CD4-positive, alpha-beta T cell treated with Interleukin-17A for 4 hours (primary cell): ENCODE results near the gene ENTHD1.

Experiments
- DNase-seq: peaks from one replicate; pipeline ENCODE4 v3.0.0-alpha.2; 2020; ENCODE audit warnings: mixed read lengths

Gene ENTHD1

GRCh38 chr22:39712081-39712480 is 181.5 kb downstream of the ENTHD1 start:
- no peak for DNase-seq

- no peak for DNase-seq
Measured at GRCh38 chr22:39710380-39711150, 183.0 kb downstream of the ENTHD1 start.

- DNase-seq = no peak
Measured at GRCh38 chr22:39707816-39708215, 185.7 kb downstream of the ENTHD1 start.

- DNase-seq = no peak
Measured at GRCh38 chr22:39707351-39707750, 186.2 kb downstream of the ENTHD1 start.

GRCh38 chr22:39706376-39707140 is 187.0 kb downstream of the ENTHD1 start:
- no peak for DNase-seq

GRCh38 chr22:39705386-39705785 is 188.2 kb downstream of the ENTHD1 start:
- DNase-seq = no peak

GRCh38 chr22:39703928-39704639 is 189.5 kb downstream of the ENTHD1 start:
- no peak for DNase-seq

- DNase-seq = no peak
Measured at GRCh38 chr22:39703091-39703490, 190.5 kb downstream of the ENTHD1 start.

- no peak for DNase-seq
Measured at GRCh38 chr22:39700565-39700964, 193.0 kb downstream of the ENTHD1 start.

- DNase-seq = no peak
Measured at GRCh38 chr22:39699631-39700360, 193.8 kb downstream of the ENTHD1 start.

GRCh38 chr22:39697790-39698430 is 195.7 kb downstream of the ENTHD1 start:
- no peak for DNase-seq

- DNase-seq = no peak
Measured at GRCh38 chr22:39693943-39694500, 199.5 kb downstream of the ENTHD1 start.
